ENCODE data around the gene TMED10.

GRCh38 chr14:75198291-75198933 lies 22.0 kb upstream of the TMED10 start:
- TF ChIP-seq EZH2 (IDR thresholded peaks at IDR 0.05; ENCODE audit: low read depth) (no peak), CTCF (conservative IDR thresholded peaks at IDR 0.05) (no peak)

All from PC-9 (cell line).